ENCODE results near the gene EGLN1.

- TF ChIP-seq CTCF (IDR thresholded peaks at IDR 0.05; ENCODE audit: low read depth, low read length), result no peak
- TF ChIP-seq POLR2A (IDR thresholded peaks at IDR 0.05; ENCODE audit: extremely low read depth, insufficient read length), result no peak
- TF ChIP-seq, protein P1, sequence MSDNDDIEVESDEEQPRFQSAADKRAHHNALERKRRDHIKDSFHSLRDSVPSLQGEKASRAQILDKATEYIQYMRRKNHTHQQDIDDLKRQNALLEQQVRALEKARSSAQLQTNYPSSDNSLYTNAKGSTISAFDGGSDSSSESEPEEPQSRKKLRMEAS (IDR thresholded peaks at IDR 0.05; ENCODE audit: low read depth, low read length), result no peak
- no peak for TF ChIP-seq MYC (IDR thresholded peaks at IDR 0.05; ENCODE audit: low read depth, low read length)
Observed at GRCh38 chr1:231414260-231415016, 7.6 kb downstream of the EGLN1 start.
